ENCODE data around the gene NSRP1. TPM values are rescaled to one million over a fixed set of nuclear protein-coding genes. Genes with fewer than 3 reads are reported as not detected.

The NSRP1 gene
- total and polyA plus RNA-seq, 2 of the 4 experiments (the other 2 are of a cell fraction), result 3.4 to 14.2 TPM

GRCh38 chr17:30222721-30223175 lies 106.1 kb downstream of the NSRP1 start:
- Histone ChIP-seq H3K4me1 (ENCODE audit: control insufficient read depth, insufficient read depth, low read length) (no peaks in the 10 kb centered on the region), H3K4me2 (ENCODE audit: low read depth, low read length) (no peak overlapping the region), H3K9me1 (ENCODE audit: insufficient read depth, low read length) (0 out of 2 replicates have a peak, but pooled peaks cover 3% of the 10 kb centered on the region), H2BK20ac (ENCODE audit: low read depth, low read length) (no peak overlapping the region), H3K27ac (ENCODE audit: insufficient read depth, low read length) (no peak overlapping the region), H4K8ac (ENCODE audit: low read depth in 2 of 2, low read length in 2 of 2) (no peak overlapping the region), H2BK15ac (ENCODE audit: low read depth, low read length) (no peak overlapping the region), H4K20me1 (ENCODE audit: insufficient read depth, low read length) (no peaks in the 10 kb centered on the region), H2BK5ac (ENCODE audit: low read depth, low read length, poor library complexity, severe bottlenecking) (no peak overlapping the region), H3K9ac (ENCODE audit: low read depth, low read length) (no peak overlapping the region), H3K79me1 (ENCODE audit: low read depth in 1 of 2, low read length in 2 of 2) (no peaks in the 10 kb centered on the region), H4K91ac (ENCODE audit: insufficient read depth, low read depth, low read length) (no peak overlapping the region), H2BK120ac (ENCODE audit: low read depth, low read length) (no peak overlapping the region), H3K27me3 (ENCODE audit: control insufficient read depth, insufficient read depth, low read length) (peaks cover 53% of the 10 kb centered on the region), H3K23ac (ENCODE audit: low read depth, low read length) (no peak overlapping the region), H4K5ac (ENCODE audit: low read depth, low read length) (no peak overlapping the region), H3K9me3 (ENCODE audit: control insufficient read depth, insufficient read depth, low read length) (no peaks in the 10 kb centered on the region), H2AK9ac (replicated peaks; ENCODE audit: low read depth, low read length, poor library complexity) (peak overlapping the region; percentile 35), H3K4ac (ENCODE audit: low read depth, low read length) (no peak overlapping the region), H2AFZ (replicated peaks; ENCODE audit: low read length, poor library complexity) (no peak overlapping the region), H3K18ac (ENCODE audit: low read depth, low read length) (no peak overlapping the region), H2AK5ac (ENCODE audit: low read depth, low read length) (no peak overlapping the region), H3K36me3 (ENCODE audit: control insufficient read depth, insufficient read depth, low read length) (no peaks in the 10 kb centered on the region), H3K14ac (replicated peaks; ENCODE audit: low read depth, low read length) (no peak overlapping the region), H3K56ac (ENCODE audit: extremely low read depth, insufficient read depth, low read length) (no peak overlapping the region), H3K4me3 (ENCODE audit: insufficient read depth, low read depth, low read length) (no peak overlapping the region)
- DNase-seq (no peak), ATAC-seq (ENCODE audit: low read depth) (no peak)
- TF ChIP-seq RFX5 (IDR thresholded peaks at IDR 0.05; ENCODE audit: low read depth, low read length) (no peak), CHD1 (IDR thresholded peaks at IDR 0.05; ENCODE audit: low read depth, low read length) (no peak), CTCF (conservative IDR thresholded peaks at IDR 0.05; ENCODE audit: low read depth, low read length) (no peak), MAFK (IDR thresholded peaks at IDR 0.05; ENCODE audit: low read depth, low read length) (no peak), BHLHE40 (IDR thresholded peaks at IDR 0.05; ENCODE audit: low read depth, low read length) (no peak), MXI1 (IDR thresholded peaks at IDR 0.05; ENCODE audit: borderline replicate concordance, low read depth, low read length) (no peak), MAZ (IDR thresholded peaks at IDR 0.05; ENCODE audit: borderline replicate concordance, low read depth, low read length) (no peak), SMC3 (IDR thresholded peaks at IDR 0.05; ENCODE audit: low read depth, low read length) (no peak), RCOR1 (IDR thresholded peaks at IDR 0.05; ENCODE audit: insufficient replicate concordance, low read length) (no peak), POLR2A (IDR thresholded peaks at IDR 0.05; ENCODE audit: low read depth, low read length) (no peak), NFE2L2 (IDR thresholded peaks at IDR 0.05; ENCODE audit: low read depth, low read length) (no peak)
- TF ChIP-seq, protein P1, sequence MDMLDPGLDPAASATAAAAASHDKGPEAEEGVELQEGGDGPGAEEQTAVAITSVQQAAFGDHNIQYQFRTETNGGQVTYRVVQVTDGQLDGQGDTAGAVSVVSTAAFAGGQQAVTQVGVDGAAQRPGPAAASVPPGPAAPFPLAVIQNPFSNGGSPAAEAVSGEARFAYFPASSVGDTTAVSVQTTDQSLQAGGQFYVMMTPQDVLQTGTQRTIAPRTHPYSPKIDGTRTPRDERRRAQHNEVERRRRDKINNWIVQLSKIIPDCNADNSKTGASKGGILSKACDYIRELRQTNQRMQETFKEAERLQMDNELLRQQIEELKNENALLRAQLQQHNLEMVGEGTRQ (IDR thresholded peaks at IDR 0.05; ENCODE audit: low read depth, low read length), result no peak
- CTCF ChIA-PET, result no interaction called here
- 85% methylated on average over 3 of the region's 13 CpGs; no CpG with 5 or more reads in 1 of the 2 experiments for WGBS, 2 experiments (ENCODE audit: extremely low coverage in 2 of 2, insufficient read length in 1 of 2)
- intact Hi-C loops (cut with micrococcal nuclease) (no loop called here), dilution Hi-C loops (cut with HindIII; ENCODE audit: low sequenced_read_pairs, unreplicated experiment) (no loop called here), in situ Hi-C loops (cut with MboI; ENCODE audit: low sequenced_read_pairs) (no loop called here)
- POLR2A ChIA-PET (ENCODE audit: unreplicated experiment), result no interaction called here
- no TSS peak for BruUV-seq (replicated peaks)

All from IMR-90 (cell line).